GM13977 (cell line): Measurements from ENCODE around the gene FOXA1.

Source experiments
- DNase-seq: peaks from one replicate; pipeline ENCODE4 v3.0.0; 2012; ENCODE audit warnings: low spot score
- CTCF ChIP-seq: IDR thresholded peaks from 2 replicates; pipeline ENCODE4 v1.5.1; 2012; ENCODE audit warnings: mild to moderate bottlenecking, control low read depth; ENCODE audit not compliant: insufficient read depth; ENCODE audit errors: extremely low read depth, missing control alignments
- in situ Hi-C: fragments of 300-500 bp; cut with MboI; formaldehyde crosslinking; loops from one replicate; pipeline ENCODE4 v1.12.0; 2022; ENCODE audit warnings: low sequenced_read_pairs, low pct_unique_long_range_greater_than_20kb, mixed read lengths, inconsistent platforms; ENCODE audit not compliant: unreplicated experiment

Gene FOXA1

DNA sequence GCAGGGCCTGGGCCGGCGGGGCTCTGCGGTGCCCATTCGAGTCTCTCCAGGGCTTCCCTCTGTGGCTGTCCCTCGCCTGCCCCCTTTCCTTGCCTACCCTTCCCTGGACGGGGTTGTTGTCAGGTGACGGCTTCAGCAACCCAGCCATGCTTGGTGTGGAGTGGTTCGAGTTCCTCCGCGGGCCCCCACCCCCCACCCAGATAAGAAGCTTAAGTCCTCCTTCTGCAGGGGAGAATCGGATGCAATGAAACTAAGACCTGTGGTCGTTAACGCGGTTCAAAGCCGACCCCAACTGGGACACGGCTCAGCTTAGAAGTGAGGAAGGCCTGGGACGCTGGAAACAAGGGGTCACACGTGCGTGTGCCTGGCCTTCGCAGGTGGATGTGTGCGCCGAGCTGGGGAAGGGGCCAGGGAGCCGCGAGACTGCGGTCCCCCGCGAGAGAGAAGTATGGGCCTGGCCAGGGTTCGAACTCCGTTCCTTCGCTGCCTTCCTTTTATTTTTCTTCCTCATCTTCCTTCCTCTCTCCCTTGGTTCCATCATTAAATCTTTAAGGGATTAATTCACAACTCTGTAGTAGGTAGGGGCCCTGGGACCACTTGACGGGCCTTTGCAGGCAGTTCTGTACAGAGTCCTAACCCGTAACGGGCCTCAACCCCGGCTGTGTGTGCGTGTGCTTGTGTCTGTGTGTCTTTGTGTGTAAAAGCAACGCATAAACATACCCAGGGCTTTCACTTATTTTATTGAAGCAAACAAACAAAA, 3.9 kb upstream of the FOXA1 start:
- in situ Hi-C loops, result loop anchor here (25.0 kb wide), 2 partner anchors 937 to 1087 kb away; partner anchors contain the start of genes NKX2-1 and PAX9
- no peak for DNase-seq
- no peak for TF ChIP-seq CTCF

DNA sequence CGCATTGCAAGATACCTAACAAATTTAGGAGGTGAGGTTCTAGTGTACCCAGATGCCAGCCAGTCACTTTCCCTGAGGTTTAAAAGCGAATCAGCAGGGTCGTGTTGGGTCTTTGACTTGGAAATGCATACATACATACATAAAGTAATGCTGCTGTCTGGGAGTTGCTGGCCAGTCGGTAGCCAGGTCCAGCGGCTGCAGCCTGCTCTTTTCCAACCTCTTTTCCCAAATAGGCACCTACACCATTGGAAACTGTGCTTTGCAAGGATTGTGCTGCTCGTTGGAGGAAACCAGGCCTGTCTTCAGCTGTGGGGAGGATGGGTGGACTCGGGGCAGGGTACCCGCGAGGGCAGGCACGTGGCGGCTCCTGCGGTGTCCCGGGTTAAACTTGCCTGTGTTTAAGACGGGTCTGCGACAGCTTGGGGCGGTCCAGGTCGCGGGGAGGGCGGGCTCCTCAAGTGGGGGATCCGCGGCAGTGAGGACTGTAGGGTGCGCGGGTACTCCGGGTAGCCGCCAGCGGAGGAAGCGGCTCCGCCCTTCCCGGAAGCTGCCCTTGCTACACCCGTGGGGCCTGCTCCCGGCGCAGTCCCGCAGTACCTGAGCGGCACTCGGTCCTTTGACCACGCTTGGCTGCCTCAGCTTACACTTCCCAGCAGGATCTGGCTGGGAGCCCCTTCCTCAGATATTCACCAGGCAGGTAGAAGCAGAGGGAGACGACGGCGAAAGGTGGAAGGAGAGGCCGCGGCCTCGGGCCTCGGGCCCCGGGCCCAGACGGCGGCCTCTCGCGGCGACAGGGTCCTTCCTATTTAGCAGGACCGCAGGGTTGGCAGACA, 3.1 kb upstream of the FOXA1 start:
- in situ Hi-C loops, result loop anchor here (25.0 kb wide), 2 partner anchors 936 to 1086 kb away; partner anchors contain the start of genes NKX2-1 and PAX9
- TF ChIP-seq CTCF, result no peak
- DNase-seq, result peak; percentile 27

GRCh38 chr14:37597538-37597913, 2.5 kb upstream of the FOXA1 start:
- peak; percentile 16 for DNase-seq
- no peak for TF ChIP-seq CTCF
- in situ Hi-C loops, result loop anchor here (25.0 kb wide), 2 partner anchors 935 to 1085 kb away; partner anchors contain the start of genes NKX2-1 and PAX9

DNA sequence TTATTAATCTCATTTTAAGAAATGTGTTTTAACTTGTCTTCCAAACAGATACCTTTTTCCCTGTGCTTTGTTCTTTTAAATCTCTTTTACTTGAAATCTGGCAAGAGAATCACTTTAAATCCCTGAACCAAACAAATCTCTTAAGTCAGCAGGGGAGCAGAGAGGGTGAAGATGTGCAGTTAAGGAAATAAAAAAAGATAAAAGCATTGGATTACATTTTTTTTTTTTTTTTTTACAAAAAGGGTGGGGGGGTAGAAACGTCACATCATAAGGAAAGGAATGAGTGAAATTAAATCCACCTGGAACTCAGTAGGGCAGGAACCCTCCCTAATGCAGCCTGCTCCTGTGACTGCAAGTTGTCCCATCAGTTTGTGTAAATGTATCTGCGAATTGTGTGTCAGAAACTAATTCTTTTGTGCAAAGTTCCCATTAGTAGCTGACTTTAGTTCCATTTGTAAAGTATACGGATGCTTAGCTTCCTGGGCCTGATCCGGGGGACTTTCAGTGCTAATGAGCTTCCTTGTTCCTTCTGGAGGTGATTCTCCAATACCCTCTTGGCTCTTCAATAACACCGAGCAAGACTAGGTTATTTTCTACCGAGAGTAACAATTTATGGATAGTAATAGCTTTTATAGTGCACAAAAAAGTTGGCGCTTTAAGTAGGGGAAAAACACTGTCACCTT, 1.9 kb upstream of the FOXA1 start:
- TF ChIP-seq CTCF, result no peak
- peak; percentile 32 for DNase-seq
- in situ Hi-C loops, result loop anchor here (25.0 kb wide), 2 partner anchors 935 to 1085 kb away; partner anchors contain the start of genes NKX2-1 and PAX9

DNA sequence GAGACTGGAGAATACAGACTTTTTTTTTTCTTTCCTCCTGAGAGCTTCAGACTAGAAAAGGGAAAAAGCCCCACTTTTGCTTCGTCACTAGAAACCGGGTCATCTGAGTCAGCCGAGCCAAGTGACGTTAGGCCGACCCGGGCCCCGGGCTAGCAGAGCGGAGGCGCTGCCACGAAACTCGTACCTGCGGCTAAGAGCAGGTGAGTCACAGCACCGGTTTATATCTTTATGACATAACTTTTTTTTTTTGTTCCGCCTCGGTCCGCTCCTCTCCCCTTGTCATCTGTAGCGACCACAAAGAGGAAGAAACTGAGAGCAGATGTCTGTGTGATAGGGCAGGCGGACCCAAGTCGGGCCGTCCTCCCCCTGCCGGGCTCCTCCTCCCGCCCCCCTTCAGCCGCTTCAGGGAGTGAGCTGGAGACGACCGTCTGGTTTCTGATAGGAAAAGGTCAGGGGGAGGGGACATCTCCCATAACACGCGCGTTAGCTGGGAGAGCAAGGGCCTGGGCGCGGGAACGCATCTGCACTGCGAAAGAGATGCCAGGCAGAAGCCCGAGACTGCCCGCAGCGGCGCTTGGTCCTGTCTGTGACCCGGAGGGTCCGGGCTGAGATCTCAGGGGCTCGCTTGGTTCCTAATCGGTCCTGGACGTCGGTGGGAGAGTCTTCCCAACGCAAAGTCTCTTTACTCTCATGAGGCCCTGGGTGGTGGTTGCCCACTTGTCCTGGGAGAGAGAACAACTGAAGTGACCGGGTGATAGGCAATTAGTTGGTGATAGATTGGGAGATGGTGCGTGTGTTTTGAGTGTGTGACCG, 966 bp upstream of the FOXA1 start:
- peak; percentile 80 for DNase-seq
- in situ Hi-C loops, result loop anchor here (25.0 kb wide), 2 partner anchors 934 to 1084 kb away; partner anchors contain the start of genes NKX2-1 and PAX9
- no peak for TF ChIP-seq CTCF
